ENCODE data around the gene TAS2R43.
"Not testable (repeated sequence)": the region's sequence is repeated elsewhere in the genome, so short reads cannot be mapped to it uniquely, and the experiment has no call there.

The TAS2R43 gene

DNA sequence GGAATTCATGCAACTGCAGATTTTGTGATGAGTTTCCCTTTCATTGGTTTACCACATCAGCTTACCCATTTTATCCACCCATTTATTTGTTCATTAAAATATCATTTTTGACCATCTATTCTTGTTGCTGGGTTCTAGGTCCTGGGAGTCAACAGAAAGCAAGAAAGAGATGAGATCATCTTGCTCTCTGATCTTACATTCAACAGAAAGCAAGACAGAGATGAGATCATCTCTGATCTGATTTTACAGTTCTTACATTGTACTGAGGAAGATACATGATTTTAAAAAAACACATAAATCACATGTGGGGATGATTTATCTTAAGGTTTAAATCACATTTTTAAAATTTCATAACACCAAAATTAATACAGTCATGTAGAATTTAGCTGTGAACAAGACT lies 32.3 kb downstream of the TAS2R43 start:
- no peak for DNase-seq (ENCODE audit: low read depth)

- DNase-seq (ENCODE audit: low read depth), result no peak
These were observed 33.1 kb downstream of the TAS2R43 start for GRCh38 chr12:11059041-11059440.

DNA sequence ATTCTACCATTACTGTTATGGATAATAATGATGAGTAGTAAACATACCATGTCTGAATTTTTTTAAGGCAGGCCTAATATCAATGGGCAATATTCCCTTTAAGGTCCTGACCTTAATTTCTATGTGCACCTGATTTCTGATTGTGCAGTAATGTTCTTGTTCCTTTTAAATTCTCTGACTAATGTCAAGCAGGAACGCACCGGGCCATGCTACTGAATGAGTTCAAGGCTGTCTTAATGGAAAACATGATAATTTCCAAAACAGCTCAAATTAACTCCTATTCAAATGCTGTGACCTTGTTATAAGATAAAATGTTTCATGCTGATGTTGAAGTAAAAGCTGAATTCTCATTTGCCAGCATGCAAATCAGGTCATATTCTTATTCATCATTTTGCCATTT lies 36.8 kb downstream of the TAS2R43 start:
- no peak for DNase-seq (ENCODE audit: low read depth)

GRCh38 chr12:11049806-11050531 lies 42.1 kb downstream of the TAS2R43 start:
- DNase-seq (ENCODE audit: low read depth), result not testable (repeated sequence)

DNA sequence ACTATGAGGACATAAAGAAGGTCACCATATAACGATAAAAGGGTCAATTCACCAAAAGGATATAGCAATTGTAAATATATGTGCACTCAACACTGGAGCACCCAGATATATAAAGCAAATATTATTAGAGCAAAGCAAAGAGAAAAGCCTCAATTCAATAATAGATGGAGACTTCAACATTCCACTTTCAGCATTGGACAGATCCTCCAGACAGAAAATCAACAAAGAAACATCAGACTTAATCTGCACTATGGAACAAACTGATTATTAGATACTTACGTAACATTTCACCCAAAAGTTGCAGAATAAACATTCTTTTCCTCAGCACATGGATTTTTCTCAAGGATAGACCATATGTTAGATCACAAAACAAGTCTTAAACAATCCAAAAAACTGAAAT lies 50.7 kb downstream of the TAS2R43 start:
- DNase-seq (ENCODE audit: low read depth), result not testable (repeated sequence)
